Activated CD8-positive, alpha-beta memory T cell treated with anti-CD3 and anti-CD28 coated beads, Interleukin-2, amount 10 ng/mL, durations not matched to agents 7 days and 5 days (primary cell): ENCODE data around the gene WFS1. TPM values are rescaled to one million over a fixed set of nuclear protein-coding genes. Genes with fewer than 3 reads are reported as not detected.

Source experiments
- ATAC-seq: fragments of 150-1000 bp; cut with Tn5 transposase; one replicate; pipeline ENCODE4 v1.10.0; 2021; ENCODE audit warnings: moderate library complexity
- CTCF ChIA-PET: fragments of 350-600 bp; sonication (Branson Sonifier 250); formaldehyde crosslinking; loops from one replicate; lab custom pipeline; 2021; ENCODE audit warnings: antibody characterized with exemption; lab: Charles Lee
- DNase-seq: peaks from one replicate; pipeline ENCODE4 v3.0.0-alpha.2; 2020
- H3K27ac Mint-ChIP-seq: one replicate; pipeline ENCODE4 v1.8.0; 2021; ENCODE audit warnings: mild to moderate bottlenecking, mixed read lengths
- H3K27me3 Mint-ChIP-seq: one replicate; pipeline ENCODE4 v1.8.0; 2021; ENCODE audit warnings: mixed read lengths
- H3K36me3 Mint-ChIP-seq: one replicate; pipeline ENCODE4 v1.8.0; 2021; ENCODE audit warnings: mild to moderate bottlenecking, mixed read lengths
- H3K4me1 Mint-ChIP-seq: one replicate; pipeline ENCODE4 v1.8.0; 2021; ENCODE audit warnings: mixed read lengths
- H3K4me3 Mint-ChIP-seq: one replicate; pipeline ENCODE4 v1.8.0; 2021; ENCODE audit warnings: mild to moderate bottlenecking, moderate library complexity, mixed read lengths
- H3K9me3 Mint-ChIP-seq: one replicate; pipeline ENCODE4 v1.8.0; 2022; ENCODE audit warnings: low read depth, mixed read lengths
- total RNA-seq, 2 experiments: library from RNA; stranded (reverse); gene quantifications; one replicate each; pipeline ENCODE4 v1.2.3, GENCODE V29; 2021

The WFS1 gene
- total RNA-seq, 2 experiments from 2014 or later: 1.8 to 2.2 TPM

- H3K27me3 Mint-ChIP-seq: peaks cover 6% of the 10 kb centered on the region
- no peaks in the 10 kb centered on the region for H3K36me3 Mint-ChIP-seq
- CTCF ChIA-PET: no interaction called here
- no peaks in the 10 kb centered on the region for H3K9me3 Mint-ChIP-seq
- DNase-seq (no peak), ATAC-seq (no peak)
- no peak overlapping the region for H3K27ac Mint-ChIP-seq
- no peak overlapping the region for H3K4me3 Mint-ChIP-seq
- H3K4me1 Mint-ChIP-seq: no peaks in the 10 kb centered on the region
These were observed 81.8 kb downstream of the WFS1 start for GRCh38 chr4:6351246-6352000.

GRCh38 chr4:6352031-6352692 lies 82.5 kb downstream of the WFS1 start:
- DNase-seq (no peak), ATAC-seq (no peak)
- Mint-ChIP-seq H3K36me3 (no peaks in the 10 kb centered on the region), H3K4me1 (no peaks in the 10 kb centered on the region), H3K4me3 (no peak overlapping the region), H3K9me3 (no peaks in the 10 kb centered on the region), H3K27ac (no peak overlapping the region), H3K27me3 (peaks cover 6% of the 10 kb centered on the region)
- CTCF ChIA-PET: no interaction called here

Other genes starting within 250 kb of the WFS1 start
- 10 to 100 TPM; 41.7 to 57.8 TPM for gene JAKMIP1, start 69.3 kb upstream of the WFS1 start, total RNA-seq
- gene PPP2R2C, start 202.8 kb downstream of the WFS1 start, total RNA-seq: not detected